A549 (cell line): ENCODE data around the gene AKAP9.

Source experiments
- CTCF ChIP-seq: fragments of >200 bp; sonication (Bioruptor Twin); formaldehyde crosslinking; IDR thresholded peaks from 3 replicates; pipeline ENCODE4 v1.5.1; 2016
- POLR2AphosphoS2 ChIP-seq: conservative IDR thresholded peaks from 2 replicates; pipeline ENCODE4 v1.6.1; 2012; ENCODE audit warnings: low read length, improper control_type of control experiment, inconsistent platforms
- REST ChIP-seq: fragments of 200-600 bp; sonication (generic); IDR thresholded peaks from 2 replicates; pipeline ENCODE4 v1.6.1; 2016; ENCODE audit warnings: antibody characterized with exemption, mild to moderate bottlenecking, moderate library complexity

GRCh38 chr7:92013611-92014010 lies 72.9 kb downstream of the AKAP9 start:
- no peak for TF ChIP-seq POLR2AphosphoS2
- TF ChIP-seq CTCF, result no peak
- TF ChIP-seq REST, result no peak
